GM12864 (cell line): Measurements from ENCODE around the gene RIT2.

Experiments used
- DNase-seq: peaks from one replicate; pipeline ENCODE4 v3.0.0-alpha.2; 2011; ENCODE audit warnings: low read depth
- H3K4me3 ChIP-seq: 2 replicates; pipeline ENCODE4 v1.5.1; 2011; ENCODE audit warnings: mild to moderate bottlenecking, low read depth, low read length, control low read depth
- CTCF ChIP-seq: IDR thresholded peaks from 2 replicates; pipeline ENCODE4 v1.5.1; 2011; ENCODE audit warnings: low read depth, mild to moderate bottlenecking, moderate library complexity, low read length, control low read depth, inconsistent platforms; ENCODE audit errors: missing control alignments

RIT2 gene

GRCh38 chr18:42824178-42824577, 291.3 kb downstream of the RIT2 start:
- TF ChIP-seq CTCF, result no peak
- no peak overlapping the region for H3K4me3 ChIP-seq
- no peak for DNase-seq

GRCh38 chr18:42822711-42823110, 292.8 kb downstream of the RIT2 start:
- no peak for DNase-seq
- TF ChIP-seq CTCF, result no peak
- H3K4me3 ChIP-seq, result no peak overlapping the region

GRCh38 chr18:42821492-42821891, 294.0 kb downstream of the RIT2 start:
- no peak for DNase-seq
- H3K4me3 ChIP-seq, result no peak overlapping the region
- TF ChIP-seq CTCF, result no peak

GRCh38 chr18:42814618-42815017, 300.9 kb downstream of the RIT2 start:
- no peak for DNase-seq
- no peak overlapping the region for H3K4me3 ChIP-seq
- TF ChIP-seq CTCF, result no peak

GRCh38 chr18:42814184-42814583, 301.3 kb downstream of the RIT2 start:
- no peak overlapping the region for H3K4me3 ChIP-seq
- no peak for TF ChIP-seq CTCF
- DNase-seq, result no peak

GRCh38 chr18:42813570-42813969, 301.9 kb downstream of the RIT2 start:
- no peak overlapping the region for H3K4me3 ChIP-seq
- TF ChIP-seq CTCF, result no peak
- DNase-seq, result no peak

GRCh38 chr18:42807887-42808286, 307.6 kb downstream of the RIT2 start:
- no peak for DNase-seq
- no peak overlapping the region for H3K4me3 ChIP-seq
- TF ChIP-seq CTCF, result no peak
